Right ventricle myocardium inferior (tissue), 1 donor: ENCODE data around the gene PEX14. TPM values are rescaled to one million over a fixed set of nuclear protein-coding genes. Genes with fewer than 3 reads are reported as not detected.

Experiments
- ATAC-seq: fragments of 200-7000 bp; cut with Tn5 transposase; one replicate; pipeline ENCODE4 v1.9.1; 2020; ENCODE audit warnings: mild to moderate bottlenecking, moderate library complexity
- DNase-seq: peaks from one replicate; pipeline ENCODE4 v3.0.0; 2021; ENCODE audit errors: missing footprints
- intact Hi-C: fragments of 100-400 bp; cut with DNase I; formaldehyde crosslinking; loops from one replicate; pipeline ENCODE4 v1.11.0; 2022
- total RNA-seq: library from RNA; stranded (reverse); fragmentation: NEBNext Ultra II Directional; extraction: Animal tissue kit (Norgen Biotek cat#: 25700); gene quantifications from one replicate; pipeline ENCODE4 v1.2.1, GENCODE V29; 2021
- donor health status: DM: no; HTN: yes; CAD: no; lungs with severe emphysema.

Gene PEX14
- total RNA-seq, 1 donor from 2014 or later: 17.8 TPM

- DNase-seq (no peak), ATAC-seq (no peak)
- intact Hi-C loops: no loop called here
Measured at GRCh38 chr1:10510520-10511493, 36.1 kb downstream of the PEX14 start.

GRCh38 chr1:10511494-10511885, 36.7 kb downstream of the PEX14 start:
- DNase-seq: no peak
- no peak for ATAC-seq
- intact Hi-C loops: no loop called here

- DNase-seq (no peak), ATAC-seq (no peak)
- intact Hi-C loops: no loop called here
Measured at GRCh38 chr1:10513199-10513598, 38.4 kb downstream of the PEX14 start.

GRCh38 chr1:10514490-10515235, 39.9 kb downstream of the PEX14 start:
- intact Hi-C loops: loop anchor here (2.0 kb wide), 1 partner anchor 352 kb away; no protein-coding TSS in a partner anchor
- DNase-seq: no peak
- no peak for ATAC-seq

GRCh38 chr1:10515301-10515975, 40.7 kb downstream of the PEX14 start:
- DNase-seq (no peak), ATAC-seq (no peak)
- intact Hi-C loops: loop anchor here (2.0 kb wide), 1 partner anchor 351 kb away; no protein-coding TSS in a partner anchor

GRCh38 chr1:10515976-10516750, 41.4 kb downstream of the PEX14 start:
- DNase-seq (no peak), ATAC-seq (no peak)
- intact Hi-C loops: loop anchor here (2.0 kb wide), 1 partner anchor 351 kb away; no protein-coding TSS in a partner anchor

- intact Hi-C loops: no loop called here
- ATAC-seq (no peak), DNase-seq (no peak)
Measured at GRCh38 chr1:10516925-10517676, 42.4 kb downstream of the PEX14 start.

- ATAC-seq: no peak
- intact Hi-C loops: no loop called here
- no peak for DNase-seq
Measured at GRCh38 chr1:10517677-10517982, 42.9 kb downstream of the PEX14 start.

- DNase-seq (no peak), ATAC-seq (peak; percentile 58)
- intact Hi-C loops: no loop called here
Measured at GRCh38 chr1:10519016-10519417, 44.3 kb downstream of the PEX14 start.

- DNase-seq (no peak), ATAC-seq (no peak)
- intact Hi-C loops: loop anchor here (10.0 kb wide), 1 partner anchor 124 kb away; no protein-coding TSS in a partner anchor
Measured at GRCh38 chr1:10520497-10520896, 45.7 kb downstream of the PEX14 start.

GRCh38 chr1:10520952-10521351, 46.2 kb downstream of the PEX14 start:
- no peak for DNase-seq
- intact Hi-C loops: loop anchor here (10.0 kb wide), 1 partner anchor 124 kb away; no protein-coding TSS in a partner anchor
- no peak for ATAC-seq

GRCh38 chr1:10521537-10522157, 46.9 kb downstream of the PEX14 start:
- no peak for DNase-seq
- intact Hi-C loops: loop anchor here (10.0 kb wide), 1 partner anchor 123 kb away; no protein-coding TSS in a partner anchor
- no peak for ATAC-seq

- DNase-seq (no peak), ATAC-seq (no peak)
- intact Hi-C loops: loop anchor here (10.0 kb wide), 1 partner anchor 122 kb away; no protein-coding TSS in a partner anchor
Measured at GRCh38 chr1:10522322-10522860, 47.6 kb downstream of the PEX14 start.

GRCh38 chr1:10525208-10525607, 50.5 kb downstream of the PEX14 start:
- intact Hi-C loops: loop anchor here (10.0 kb wide), 1 partner anchor 120 kb away; no protein-coding TSS in a partner anchor
- no peak for ATAC-seq
- no peak for DNase-seq

GRCh38 chr1:10528066-10529014, 53.6 kb downstream of the PEX14 start:
- ATAC-seq (peak; percentile 87), DNase-seq (no peak)
- intact Hi-C loops: loop anchor here (10.0 kb wide), 1 partner anchor 116 kb away; no protein-coding TSS in a partner anchor

- ATAC-seq: no peak
- intact Hi-C loops: loop anchor here (10.0 kb wide), 1 partner anchor 116 kb away; no protein-coding TSS in a partner anchor
- DNase-seq: no peak
Measured at GRCh38 chr1:10529091-10529490, 54.3 kb downstream of the PEX14 start.
